Measurements from ENCODE around the gene SLC25A38.

SLC25A38 gene

DNA sequence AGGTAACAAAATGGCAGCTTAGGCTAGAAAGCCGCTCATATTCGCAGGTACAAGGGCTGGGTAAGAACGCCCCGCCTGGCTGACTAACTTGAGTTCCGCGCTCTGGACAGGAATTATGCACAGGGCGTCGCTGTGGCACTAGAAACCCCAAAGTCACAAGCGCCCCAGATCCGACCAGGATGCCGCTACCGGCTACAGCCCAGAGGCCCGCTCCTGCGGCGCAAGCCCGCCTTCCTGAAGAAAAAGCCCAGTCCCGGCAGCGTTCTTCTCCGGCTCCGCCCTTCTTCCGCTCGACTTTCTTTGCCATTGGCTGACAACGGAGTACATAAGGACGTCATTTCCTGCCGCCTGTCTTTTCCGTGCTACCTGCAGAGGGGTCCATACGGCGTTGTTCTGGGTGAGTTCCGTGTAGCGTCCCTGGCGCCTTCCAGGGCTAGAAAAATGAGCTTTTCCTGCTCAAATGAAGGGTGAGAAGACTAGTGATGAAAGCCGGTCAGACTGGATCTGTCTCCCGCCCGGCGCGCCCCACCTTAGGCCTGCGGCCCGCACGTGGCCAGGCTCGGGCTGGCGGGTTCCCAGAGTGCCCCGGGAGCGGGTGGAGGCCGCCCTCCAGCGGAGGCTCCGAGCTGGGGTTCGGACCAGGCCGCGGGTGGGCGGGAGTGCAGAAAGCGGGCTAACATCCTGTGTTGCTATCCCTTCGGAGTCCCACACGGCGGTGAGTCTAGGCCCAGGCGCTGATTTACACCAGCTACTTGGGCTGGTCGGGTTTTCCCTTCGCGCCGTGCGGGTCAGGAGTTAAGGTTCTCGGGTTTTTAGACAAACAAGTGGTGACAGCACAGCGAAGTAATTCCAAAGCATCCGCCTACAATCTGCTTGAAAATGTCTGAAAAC lies 23.4 kb downstream of the SLC25A38 start, which contains the start of gene RPSA:
Gene RPSA (plus strand): TSS at position 353 of the 891 bp plus-strand sequence. CDS start 934 bp downstream, outside the sequence.
- Histone ChIP-seq H3K27ac (replicated peaks) (peak within 1 kb of the TSS; percentile 94), H3K4me3 (replicated peaks; ENCODE audit: insufficient read depth, low read length) (peak within 1 kb of the TSS; percentile 75), H3K27me3 (ENCODE audit: insufficient read depth, poor library complexity, severe bottlenecking) (no peaks in the 10 kb centered on the region)
- peak; percentile 95 to 99 for DNase-seq (ENCODE audit: low read depth in 1 of 2, low spot score in 1 of 2)
- TF ChIP-seq SPI1 (IDR thresholded peaks at IDR 0.05; ENCODE audit: borderline replicate concordance, low read depth) (no peak), POLR2AphosphoS5 (IDR thresholded peaks at IDR 0.05; ENCODE audit: low read depth) (peak; percentile 100), GABPA (IDR thresholded peaks at IDR 0.05; ENCODE audit: low read depth) (peak; percentile 69)
- TF ChIP-seq, protein P1, sequence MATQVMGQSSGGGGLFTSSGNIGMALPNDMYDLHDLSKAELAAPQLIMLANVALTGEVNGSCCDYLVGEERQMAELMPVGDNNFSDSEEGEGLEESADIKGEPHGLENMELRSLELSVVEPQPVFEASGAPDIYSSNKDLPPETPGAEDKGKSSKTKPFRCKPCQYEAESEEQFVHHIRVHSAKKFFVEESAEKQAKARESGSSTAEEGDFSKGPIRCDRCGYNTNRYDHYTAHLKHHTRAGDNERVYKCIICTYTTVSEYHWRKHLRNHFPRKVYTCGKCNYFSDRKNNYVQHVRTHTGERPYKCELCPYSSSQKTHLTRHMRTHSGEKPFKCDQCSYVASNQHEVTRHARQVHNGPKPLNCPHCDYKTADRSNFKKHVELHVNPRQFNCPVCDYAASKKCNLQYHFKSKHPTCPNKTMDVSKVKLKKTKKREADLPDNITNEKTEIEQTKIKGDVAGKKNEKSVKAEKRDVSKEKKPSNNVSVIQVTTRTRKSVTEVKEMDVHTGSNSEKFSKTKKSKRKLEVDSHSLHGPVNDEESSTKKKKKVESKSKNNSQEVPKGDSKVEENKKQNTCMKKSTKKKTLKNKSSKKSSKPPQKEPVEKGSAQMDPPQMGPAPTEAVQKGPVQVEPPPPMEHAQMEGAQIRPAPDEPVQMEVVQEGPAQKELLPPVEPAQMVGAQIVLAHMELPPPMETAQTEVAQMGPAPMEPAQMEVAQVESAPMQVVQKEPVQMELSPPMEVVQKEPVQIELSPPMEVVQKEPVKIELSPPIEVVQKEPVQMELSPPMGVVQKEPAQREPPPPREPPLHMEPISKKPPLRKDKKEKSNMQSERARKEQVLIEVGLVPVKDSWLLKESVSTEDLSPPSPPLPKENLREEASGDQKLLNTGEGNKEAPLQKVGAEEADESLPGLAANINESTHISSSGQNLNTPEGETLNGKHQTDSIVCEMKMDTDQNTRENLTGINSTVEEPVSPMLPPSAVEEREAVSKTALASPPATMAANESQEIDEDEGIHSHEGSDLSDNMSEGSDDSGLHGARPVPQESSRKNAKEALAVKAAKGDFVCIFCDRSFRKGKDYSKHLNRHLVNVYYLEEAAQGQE (IDR thresholded peaks at IDR 0.05; ENCODE audit: insufficient replicate concordance, low read depth), result peak; percentile 81
- TF ChIP-seq, protein P2, sequence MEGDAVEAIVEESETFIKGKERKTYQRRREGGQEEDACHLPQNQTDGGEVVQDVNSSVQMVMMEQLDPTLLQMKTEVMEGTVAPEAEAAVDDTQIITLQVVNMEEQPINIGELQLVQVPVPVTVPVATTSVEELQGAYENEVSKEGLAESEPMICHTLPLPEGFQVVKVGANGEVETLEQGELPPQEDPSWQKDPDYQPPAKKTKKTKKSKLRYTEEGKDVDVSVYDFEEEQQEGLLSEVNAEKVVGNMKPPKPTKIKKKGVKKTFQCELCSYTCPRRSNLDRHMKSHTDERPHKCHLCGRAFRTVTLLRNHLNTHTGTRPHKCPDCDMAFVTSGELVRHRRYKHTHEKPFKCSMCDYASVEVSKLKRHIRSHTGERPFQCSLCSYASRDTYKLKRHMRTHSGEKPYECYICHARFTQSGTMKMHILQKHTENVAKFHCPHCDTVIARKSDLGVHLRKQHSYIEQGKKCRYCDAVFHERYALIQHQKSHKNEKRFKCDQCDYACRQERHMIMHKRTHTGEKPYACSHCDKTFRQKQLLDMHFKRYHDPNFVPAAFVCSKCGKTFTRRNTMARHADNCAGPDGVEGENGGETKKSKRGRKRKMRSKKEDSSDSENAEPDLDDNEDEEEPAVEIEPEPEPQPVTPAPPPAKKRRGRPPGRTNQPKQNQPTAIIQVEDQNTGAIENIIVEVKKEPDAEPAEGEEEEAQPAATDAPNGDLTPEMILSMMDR (IDR thresholded peaks at IDR 0.05; ENCODE audit: insufficient read depth, low read length), result peak; percentile 24

DNA sequence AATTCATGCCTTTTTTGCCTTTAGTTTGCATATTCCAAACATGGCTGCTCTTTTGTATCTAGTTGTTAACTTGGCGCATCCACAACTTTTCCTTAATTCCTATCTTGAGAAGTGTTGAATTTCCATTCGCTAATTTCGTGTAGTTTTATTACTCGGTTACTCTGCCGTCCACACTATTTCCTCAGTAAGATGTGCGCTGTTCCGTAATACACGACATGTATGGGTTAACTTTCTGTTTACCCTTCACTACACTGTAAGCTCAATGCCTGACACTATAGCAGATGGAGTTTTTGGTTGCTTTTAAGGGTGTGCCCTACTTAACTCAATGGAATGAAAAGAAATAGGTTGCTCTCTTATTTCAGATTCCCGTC lies 24.1 kb downstream of the SLC25A38 start:
- TF ChIP-seq POLR2AphosphoS5 (IDR thresholded peaks at IDR 0.05; ENCODE audit: low read depth), result no peak
- no peak for TF ChIP-seq GABPA (IDR thresholded peaks at IDR 0.05; ENCODE audit: low read depth)
- TF ChIP-seq SPI1 (IDR thresholded peaks at IDR 0.05; ENCODE audit: borderline replicate concordance, low read depth), result no peak
- TF ChIP-seq, protein P2 (IDR thresholded peaks at IDR 0.05; ENCODE audit: insufficient read depth, low read length), result no peak
- TF ChIP-seq, protein P1 (IDR thresholded peaks at IDR 0.05; ENCODE audit: insufficient replicate concordance, low read depth), result no peak
- DNase-seq (ENCODE audit: low read depth in 1 of 2, low spot score in 1 of 2), result peak in 1 of 2 experiments; percentile 46
- Histone ChIP-seq H3K27me3 (ENCODE audit: insufficient read depth, poor library complexity, severe bottlenecking) (no peaks in the 10 kb centered on the region), H3K4me3 (replicated peaks; ENCODE audit: insufficient read depth, low read length) (peak overlapping the region; percentile 75), H3K27ac (replicated peaks) (peak overlapping the region; percentile 94)

DNA sequence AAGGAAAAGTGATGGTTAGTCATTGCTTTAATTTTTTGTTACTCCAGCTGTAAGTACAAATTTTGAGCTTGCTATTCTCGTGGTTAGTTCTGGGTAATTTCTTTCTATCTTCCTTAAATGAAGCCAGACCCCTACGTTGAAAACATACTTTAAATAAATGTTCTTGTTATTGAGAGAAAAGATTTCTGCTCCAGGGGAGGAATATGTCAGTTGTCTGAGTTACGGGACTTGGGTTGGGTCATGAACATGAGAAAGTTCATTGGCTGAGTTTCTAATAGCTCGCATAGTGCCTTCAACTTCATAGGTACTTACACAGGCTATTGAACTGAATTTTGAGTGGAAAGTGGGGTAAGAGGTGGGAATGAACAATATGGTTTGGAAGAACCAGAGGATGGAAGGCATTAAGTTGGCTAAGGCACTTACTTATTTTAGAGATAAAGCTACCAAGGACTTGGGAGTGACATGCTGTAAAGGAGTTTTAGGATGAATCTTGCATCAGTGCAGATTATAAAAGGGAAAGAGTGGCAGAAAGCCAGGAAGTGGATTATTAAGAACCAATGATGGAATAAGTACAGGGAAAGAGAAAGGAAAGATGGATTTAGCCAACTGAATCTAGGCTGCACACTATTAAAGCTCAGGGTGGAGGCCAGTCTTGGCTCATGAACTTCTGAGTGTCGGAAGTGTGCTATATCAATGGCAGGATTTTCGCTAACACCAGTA lies 24.8 kb downstream of the SLC25A38 start:
- Histone ChIP-seq H3K4me3 (replicated peaks; ENCODE audit: insufficient read depth, low read length) (peak overlapping the region; percentile 75), H3K27ac (replicated peaks) (peak overlapping the region; percentile 94), H3K27me3 (ENCODE audit: insufficient read depth, poor library complexity, severe bottlenecking) (no peaks in the 10 kb centered on the region)
- peak in 1 of 2 experiments; percentile 38 for DNase-seq (ENCODE audit: low read depth in 1 of 2, low spot score in 1 of 2)
- TF ChIP-seq SPI1 (IDR thresholded peaks at IDR 0.05; ENCODE audit: borderline replicate concordance, low read depth) (no peak), POLR2AphosphoS5 (IDR thresholded peaks at IDR 0.05; ENCODE audit: low read depth) (no peak), GABPA (IDR thresholded peaks at IDR 0.05; ENCODE audit: low read depth) (no peak)
- TF ChIP-seq, protein P2 (IDR thresholded peaks at IDR 0.05; ENCODE audit: insufficient read depth, low read length), result no peak
- TF ChIP-seq, protein P1 (IDR thresholded peaks at IDR 0.05; ENCODE audit: insufficient replicate concordance, low read depth), result no peak

Data from HL-60 (cell line).